OCI-LY3 (cell line): ENCODE measurements around the gene CROCC2.

Source experiments
- EZH2phosphoT487 ChIP-seq: fragments of 200-600 bp; shearing (Covaris generic); IDR thresholded peaks from 2 replicates; pipeline ENCODE4 v1.6.1; 2018; ENCODE audit warnings: antibody characterized with exemption, mixed run types, low read depth
- TF ChIP-seq, protein P1 (sequence below): fragments of 200-600, 300-600 bp; sonication (generic); IDR thresholded peaks from 2 replicates; pipeline ENCODE4 v1.5.1; 2014; ENCODE audit warnings: antibody characterized with exemption, low read length, low read depth

- TF ChIP-seq, protein P1, sequence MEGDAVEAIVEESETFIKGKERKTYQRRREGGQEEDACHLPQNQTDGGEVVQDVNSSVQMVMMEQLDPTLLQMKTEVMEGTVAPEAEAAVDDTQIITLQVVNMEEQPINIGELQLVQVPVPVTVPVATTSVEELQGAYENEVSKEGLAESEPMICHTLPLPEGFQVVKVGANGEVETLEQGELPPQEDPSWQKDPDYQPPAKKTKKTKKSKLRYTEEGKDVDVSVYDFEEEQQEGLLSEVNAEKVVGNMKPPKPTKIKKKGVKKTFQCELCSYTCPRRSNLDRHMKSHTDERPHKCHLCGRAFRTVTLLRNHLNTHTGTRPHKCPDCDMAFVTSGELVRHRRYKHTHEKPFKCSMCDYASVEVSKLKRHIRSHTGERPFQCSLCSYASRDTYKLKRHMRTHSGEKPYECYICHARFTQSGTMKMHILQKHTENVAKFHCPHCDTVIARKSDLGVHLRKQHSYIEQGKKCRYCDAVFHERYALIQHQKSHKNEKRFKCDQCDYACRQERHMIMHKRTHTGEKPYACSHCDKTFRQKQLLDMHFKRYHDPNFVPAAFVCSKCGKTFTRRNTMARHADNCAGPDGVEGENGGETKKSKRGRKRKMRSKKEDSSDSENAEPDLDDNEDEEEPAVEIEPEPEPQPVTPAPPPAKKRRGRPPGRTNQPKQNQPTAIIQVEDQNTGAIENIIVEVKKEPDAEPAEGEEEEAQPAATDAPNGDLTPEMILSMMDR, result no peak
- TF ChIP-seq EZH2phosphoT487, result no peak
Observed at GRCh38 chr2:240930631-240931318, 24.6 kb downstream of the CROCC2 start.
